Calu3 (cell line): Measurements from ENCODE around the gene SCN11A. TPM values are rescaled to one million over a fixed set of nuclear protein-coding genes. Genes with fewer than 3 reads are reported as not detected.
A peak's percentile ranks its signal among the peaks of the same experiment; 100 is the strongest.
"Not testable (repeated sequence)": the region's sequence is repeated elsewhere in the genome, so short reads cannot be mapped to it uniquely, and the experiment has no call there.

Experiments
- BruUV-seq: library from RNA; stranded (reverse); fragments of 400-500 nt; replicated peaks from 2 replicates; lab custom pipeline; 2021; lab: Mats Ljungman, UMichigan
- CTCF ChIA-PET: fragments of 300-600 bp; sonication (Branson Sonifier 250); formaldehyde crosslinking; loops from one replicate; lab custom pipeline; 2022; ENCODE audit warnings: antibody characterized with exemption; lab: Charles Lee
- DNase-seq: peaks from one replicate; pipeline ENCODE4 v3.0.0; 2022
- H3K27ac Mint-ChIP-seq: one replicate; pipeline ENCODE4 v1.8.0; 2022; ENCODE audit warnings: mixed read lengths; ENCODE audit not compliant: unreplicated experiment
- H3K27me3 Mint-ChIP-seq: one replicate; pipeline ENCODE4 v1.8.0; 2022; ENCODE audit warnings: mixed read lengths; ENCODE audit not compliant: unreplicated experiment
- H3K36me3 Mint-ChIP-seq: one replicate; pipeline ENCODE4 v1.8.0; 2022; ENCODE audit warnings: mild to moderate bottlenecking, moderate library complexity, mixed read lengths; ENCODE audit not compliant: insufficient read depth, unreplicated experiment
- H3K4me1 Mint-ChIP-seq: one replicate; pipeline ENCODE4 v1.8.0; 2022; ENCODE audit warnings: mild to moderate bottlenecking, low read depth, mixed read lengths; ENCODE audit not compliant: unreplicated experiment
- H3K4me3 Mint-ChIP-seq: one replicate; pipeline ENCODE4 v1.8.0; 2022; ENCODE audit warnings: mild to moderate bottlenecking, low read depth, moderate library complexity, mixed read lengths; ENCODE audit not compliant: unreplicated experiment
- H3K9me3 Mint-ChIP-seq: one replicate; pipeline ENCODE4 v1.8.0; 2022; ENCODE audit warnings: low read depth, mixed read lengths; ENCODE audit not compliant: unreplicated experiment
- intact Hi-C: fragments of 100-400 bp; cut with micrococcal nuclease; formaldehyde crosslinking; loops from one replicate; pipeline ENCODE4 v1.10.0; 2022; ENCODE audit not compliant: unreplicated experiment
- total RNA-seq: library from RNA; stranded (reverse); gene quantifications from 2 replicates; pipeline ENCODE4 v1.2.3, GENCODE V29; 2022
- TF ChIP-seq, protein P1 (sequence below): fragments of 200-600 bp; IDR thresholded peaks from one replicate; pipeline ENCODE4 v1.8.0; 2022; ENCODE audit warnings: antibody characterized with exemption; ENCODE audit not compliant: unreplicated experiment

The SCN11A gene
- total RNA-seq, 1 experiment from 2014 or later = 0.09 TPM

DNA sequence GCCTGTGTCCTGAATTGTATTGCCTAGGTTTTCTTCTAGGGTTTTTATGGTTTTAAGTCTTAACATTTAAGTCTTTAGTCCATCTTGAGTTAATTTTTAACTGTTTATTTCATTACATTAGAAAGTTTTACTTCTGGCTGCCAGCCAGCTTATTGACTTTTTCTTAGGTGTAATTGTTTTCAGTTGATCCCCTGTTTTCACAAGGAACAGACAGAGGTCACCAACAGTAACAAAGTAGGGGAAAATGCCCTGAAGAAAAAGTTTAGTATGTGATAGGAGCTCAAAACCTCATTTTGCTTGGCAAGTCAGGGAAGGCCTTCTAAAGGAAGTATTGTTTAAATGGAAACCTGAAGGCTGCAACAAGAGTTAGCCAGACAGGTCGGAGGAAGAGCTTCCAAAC lies 10.4 kb upstream of the SCN11A start:
- Mint-ChIP-seq H3K4me1 (peaks cover 15% of the 10 kb centered on the region), H3K27ac (peak overlapping the region; percentile 82), H3K4me3 (peak overlapping the region; percentile 41), H3K36me3 (peaks cover 8% of the 10 kb centered on the region), H3K9me3 (no peaks in the 10 kb centered on the region), H3K27me3 (no peaks in the 10 kb centered on the region)
- intact Hi-C loops = no loop called here
- CTCF ChIA-PET = interaction anchor here (0.8 kb wide), 1 partner anchor 62 kb away, joined by 3 read pairs; no protein-coding TSS in a partner anchor
- TF ChIP-seq, protein P1, sequence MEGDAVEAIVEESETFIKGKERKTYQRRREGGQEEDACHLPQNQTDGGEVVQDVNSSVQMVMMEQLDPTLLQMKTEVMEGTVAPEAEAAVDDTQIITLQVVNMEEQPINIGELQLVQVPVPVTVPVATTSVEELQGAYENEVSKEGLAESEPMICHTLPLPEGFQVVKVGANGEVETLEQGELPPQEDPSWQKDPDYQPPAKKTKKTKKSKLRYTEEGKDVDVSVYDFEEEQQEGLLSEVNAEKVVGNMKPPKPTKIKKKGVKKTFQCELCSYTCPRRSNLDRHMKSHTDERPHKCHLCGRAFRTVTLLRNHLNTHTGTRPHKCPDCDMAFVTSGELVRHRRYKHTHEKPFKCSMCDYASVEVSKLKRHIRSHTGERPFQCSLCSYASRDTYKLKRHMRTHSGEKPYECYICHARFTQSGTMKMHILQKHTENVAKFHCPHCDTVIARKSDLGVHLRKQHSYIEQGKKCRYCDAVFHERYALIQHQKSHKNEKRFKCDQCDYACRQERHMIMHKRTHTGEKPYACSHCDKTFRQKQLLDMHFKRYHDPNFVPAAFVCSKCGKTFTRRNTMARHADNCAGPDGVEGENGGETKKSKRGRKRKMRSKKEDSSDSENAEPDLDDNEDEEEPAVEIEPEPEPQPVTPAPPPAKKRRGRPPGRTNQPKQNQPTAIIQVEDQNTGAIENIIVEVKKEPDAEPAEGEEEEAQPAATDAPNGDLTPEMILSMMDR = no peak
- DNase-seq = peak; percentile 47
- BruUV-seq = no TSS peak

DNA sequence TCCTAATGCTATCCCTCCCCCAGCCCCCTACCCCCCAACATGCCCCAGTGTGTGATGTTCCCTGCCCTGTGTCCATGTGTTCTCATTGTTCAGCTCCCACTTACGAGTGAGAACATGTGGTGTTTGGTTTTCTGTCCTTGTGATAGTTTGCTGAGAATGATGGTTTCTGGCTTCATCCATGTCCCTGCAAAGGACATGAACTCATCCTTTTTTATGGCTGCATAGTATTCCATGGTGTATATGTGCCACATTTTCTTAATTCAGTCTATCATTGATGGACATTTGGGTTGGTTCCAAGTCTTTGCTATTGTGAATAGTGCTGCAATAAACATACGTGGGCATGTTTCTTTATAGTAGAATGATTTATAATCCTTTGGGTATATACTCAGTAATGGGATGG lies 9.5 kb upstream of the SCN11A start:
- BruUV-seq, H3K27ac Mint-ChIP-seq: not testable (repeated sequence)
- H3K4me1 Mint-ChIP-seq = peaks cover 20% of the 10 kb centered on the region

DNA sequence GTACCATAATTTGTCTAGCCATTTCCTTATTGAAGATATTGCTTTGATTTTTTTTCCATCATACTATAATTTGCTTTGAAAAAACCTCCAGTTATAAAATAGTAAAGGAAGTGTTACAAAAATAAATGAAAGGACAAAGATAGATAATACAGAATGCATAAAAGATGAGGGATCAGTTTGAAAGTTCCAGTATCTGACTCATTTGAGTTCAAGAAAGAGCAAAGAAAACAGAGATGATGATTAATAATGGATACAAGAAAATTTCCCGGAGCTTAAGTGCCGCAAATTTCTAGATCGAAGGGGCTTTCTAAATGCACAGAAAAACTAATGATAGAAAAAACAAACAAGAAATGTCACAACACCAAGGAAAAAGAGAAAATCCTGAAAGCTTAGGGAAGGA lies 4.4 kb upstream of the SCN11A start:
- intact Hi-C loops = no loop called here
- H3K9me3 Mint-ChIP-seq = no peaks in the 10 kb centered on the region
- H3K4me3 Mint-ChIP-seq = no peak overlapping the region
- CTCF ChIA-PET = no interaction called here
- no peak for DNase-seq
- H3K27me3 Mint-ChIP-seq = no peaks in the 10 kb centered on the region
- BruUV-seq = no TSS peak
- H3K4me1 Mint-ChIP-seq = peaks cover 13% of the 10 kb centered on the region
- peaks cover 27% of the 10 kb centered on the region for H3K36me3 Mint-ChIP-seq
- no peak overlapping the region for H3K27ac Mint-ChIP-seq
- TF ChIP-seq, protein P1 = no peak

More for the DNA sequence above, 9.5 kb upstream of the SCN11A start:
- H3K4me3 Mint-ChIP-seq, intact Hi-C loops, CTCF ChIA-PET, H3K9me3 Mint-ChIP-seq, H3K27me3 Mint-ChIP-seq, DNase-seq, H3K36me3 Mint-ChIP-seq: not testable (repeated sequence)

GRCh38 chr3:39053696-39054095 lies 2.0 kb upstream of the SCN11A start:
- BruUV-seq = no TSS peak
- CTCF ChIA-PET = no interaction called here

DNA sequence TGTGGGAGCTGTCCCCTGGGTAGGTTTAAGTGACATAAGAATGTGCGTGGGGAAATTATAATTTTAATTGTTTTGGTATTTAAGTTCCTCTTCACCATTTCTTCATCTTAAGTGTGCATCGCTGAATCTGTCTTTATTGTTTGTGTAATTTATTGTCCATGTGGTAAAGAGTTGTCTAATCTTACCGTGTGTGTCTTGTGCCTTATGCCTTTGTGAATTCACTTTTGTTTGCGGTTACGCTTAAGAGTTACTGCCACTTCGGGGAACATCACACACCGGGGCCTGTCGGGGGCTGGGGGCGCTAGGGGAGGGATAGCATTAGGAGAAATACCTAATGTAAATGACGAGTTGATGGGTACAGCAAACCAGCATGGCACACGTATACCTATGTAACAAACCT lies 839 bp upstream of the SCN11A start:
- Mint-ChIP-seq H3K4me3 (peak overlapping the region; percentile 94), H3K9me3 (no peaks in the 10 kb centered on the region), H3K4me1 (peaks cover 13% of the 10 kb centered on the region), H3K27ac (peak overlapping the region; percentile 99), H3K27me3 (peaks cover 8% of the 10 kb centered on the region), H3K36me3 (peaks cover 20% of the 10 kb centered on the region)
- intact Hi-C loops = no loop called here
- DNase-seq = no peak
- no TSS peak for BruUV-seq
- CTCF ChIA-PET = no interaction called here
- TF ChIP-seq, protein P1 = no peak

More at GRCh38 chr3:39053696-39054095, 2.0 kb upstream of the SCN11A start:
- Mint-ChIP-seq H3K36me3 (peaks cover 27% of the 10 kb centered on the region), H3K27me3 (peaks cover 8% of the 10 kb centered on the region), H3K27ac (no peak overlapping the region), H3K4me1 (peaks cover 13% of the 10 kb centered on the region), H3K4me3 (no peak overlapping the region), H3K9me3 (no peaks in the 10 kb centered on the region)
- TF ChIP-seq, protein P1 = no peak
- no peak for DNase-seq
- intact Hi-C loops = no loop called here
